A673 (cell line): ENCODE results near the gene IFI35.

Experiments
- CTCF ChIP-seq: fragments of 300-800, 200-600 bp; sonication (generic); conservative IDR thresholded peaks from 2 replicates; pipeline ENCODE4 v1.5.1; 2017; ENCODE audit warnings: low read depth, mild to moderate bottlenecking, antibody characterized with exemption, low read length, moderate library complexity, mixed read lengths
- EZH2 ChIP-seq: fragments of 200-600 bp; sonication (generic); IDR thresholded peaks from 2 replicates; pipeline ENCODE4 v1.6.1; 2017; ENCODE audit warnings: borderline replicate concordance, low read depth, mild to moderate bottlenecking, mixed read lengths, antibody characterized with exemption, low read length; ENCODE audit not compliant: poor library complexity, severe bottlenecking

- TF ChIP-seq CTCF (no peak), EZH2 (no peak)
Observed at GRCh38 chr17:42997390-42997983, 9.1 kb upstream of the IFI35 start.
